NCI-H510A (cell line): Measurements from ENCODE around the gene AMOT.

Source experiments
- DNase-seq: peaks from one replicate; lab custom pipeline; 2025; lab: John Stamatoyannopoulos, UW

Gene AMOT

DNA sequence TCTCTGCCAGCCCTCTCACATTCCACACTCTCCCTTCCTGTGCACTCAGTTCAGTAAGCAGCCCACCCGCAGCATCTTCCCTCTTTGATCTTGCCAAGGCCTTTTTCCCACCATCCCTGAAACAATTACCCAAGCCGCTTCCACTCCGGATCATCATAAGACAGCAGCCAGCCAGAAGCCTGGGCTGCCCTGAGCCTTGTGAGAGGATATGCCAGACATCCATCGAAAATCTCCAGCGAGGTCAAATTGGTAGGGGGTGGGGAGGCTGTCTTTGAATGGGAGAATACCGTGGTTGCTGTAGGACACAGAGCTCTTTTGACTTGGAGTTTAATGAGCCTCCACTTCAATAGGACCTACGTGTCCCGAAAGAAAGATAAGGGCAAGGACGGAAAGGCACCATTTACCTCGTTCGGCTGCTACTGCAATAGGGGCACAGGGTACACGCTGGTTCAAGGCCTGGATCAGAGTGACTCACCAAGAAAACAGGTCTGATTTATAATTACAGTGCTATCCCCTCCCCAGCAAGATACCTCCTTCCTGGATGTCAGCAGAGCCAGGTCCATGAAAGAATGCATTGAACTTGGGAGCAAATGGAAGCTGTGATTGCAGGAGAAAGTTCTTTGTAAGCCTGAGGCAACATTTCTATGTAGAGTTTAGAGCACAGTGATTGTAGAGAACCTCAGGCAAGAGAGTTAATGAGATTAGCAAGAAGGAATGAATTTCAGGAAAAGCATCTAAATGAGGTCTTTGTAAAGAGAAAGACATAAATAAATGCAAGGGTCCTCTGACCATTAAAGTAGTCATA is 39.5 kb downstream of the AMOT start:
- no peak for DNase-seq

DNA sequence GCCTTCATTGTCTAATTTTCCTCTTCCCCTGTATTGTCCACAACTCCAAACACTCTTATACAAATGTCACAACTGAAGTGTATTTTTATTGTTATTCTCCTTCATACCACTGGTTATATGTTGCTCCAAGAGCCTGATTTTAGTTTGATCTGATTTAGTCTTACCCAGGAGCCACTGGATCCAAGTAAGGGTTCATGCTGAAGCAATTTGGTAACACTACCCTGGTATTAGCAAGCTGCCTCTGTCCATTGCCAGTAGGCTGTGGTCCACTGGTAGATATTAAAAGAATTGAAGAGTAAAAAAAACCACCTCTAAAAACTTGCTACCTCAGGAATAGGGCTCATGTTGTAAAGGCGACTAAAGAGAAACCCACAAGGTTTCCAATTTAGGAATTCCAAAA is 41.2 kb downstream of the AMOT start:
- no peak for DNase-seq

DNA sequence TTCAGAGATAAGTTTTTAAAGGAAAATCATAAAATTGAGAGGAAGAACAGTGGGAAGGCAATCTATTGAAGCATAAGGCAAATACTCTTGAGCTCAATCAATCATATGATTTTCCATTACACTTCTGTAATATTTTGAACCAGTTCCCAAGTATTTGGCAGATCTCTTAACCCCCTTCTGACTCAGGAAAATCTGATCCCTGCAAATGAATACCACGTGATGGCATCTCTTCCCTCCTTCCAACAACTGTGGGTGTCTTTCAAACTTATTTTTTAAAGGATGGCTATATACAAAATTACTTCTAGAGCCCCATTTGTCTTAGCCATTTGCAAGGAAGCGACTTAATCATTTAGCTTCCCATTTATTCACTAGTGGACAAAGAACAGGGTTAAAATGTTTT is 41.9 kb downstream of the AMOT start:
- no peak for DNase-seq

DNA sequence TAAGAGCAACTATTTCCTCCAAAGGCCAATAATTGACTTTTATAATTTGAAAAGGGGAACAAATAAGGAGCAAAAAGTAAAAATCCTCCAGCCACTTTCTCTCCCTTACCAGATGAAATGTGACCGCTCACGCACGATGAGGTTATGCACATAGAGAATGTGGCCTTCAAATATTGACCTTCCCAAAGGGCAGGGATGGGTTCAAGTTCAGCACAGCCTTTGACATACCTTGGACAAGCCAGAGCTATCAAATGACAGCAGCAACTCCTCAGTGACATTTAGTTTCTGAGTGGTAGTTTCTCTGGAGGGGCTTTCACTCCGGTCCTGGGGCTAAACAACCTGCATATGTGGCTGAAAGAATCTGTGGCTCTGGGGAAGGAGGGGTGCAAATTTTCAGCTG is 50.7 kb downstream of the AMOT start:
- no peak for DNase-seq

DNA sequence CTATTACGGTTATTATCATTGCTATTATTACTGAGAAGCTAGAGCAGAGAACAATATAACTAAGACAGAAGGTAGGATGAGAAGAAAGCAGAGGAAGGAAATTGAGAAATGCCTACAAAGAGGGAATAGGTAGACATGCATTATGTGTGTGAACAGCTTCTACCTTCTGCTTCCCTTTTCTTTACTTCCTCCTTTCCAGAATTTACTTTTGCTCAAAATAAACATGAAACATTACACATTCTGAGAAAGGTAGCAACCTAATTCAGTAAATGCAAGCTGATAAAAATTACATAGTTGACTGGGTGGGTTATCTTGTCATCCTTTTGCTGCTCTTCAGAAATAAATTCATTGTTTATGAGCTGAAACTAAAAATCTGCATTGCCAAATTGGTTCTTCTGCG is 54.6 kb downstream of the AMOT start:
- no peak for DNase-seq

DNA sequence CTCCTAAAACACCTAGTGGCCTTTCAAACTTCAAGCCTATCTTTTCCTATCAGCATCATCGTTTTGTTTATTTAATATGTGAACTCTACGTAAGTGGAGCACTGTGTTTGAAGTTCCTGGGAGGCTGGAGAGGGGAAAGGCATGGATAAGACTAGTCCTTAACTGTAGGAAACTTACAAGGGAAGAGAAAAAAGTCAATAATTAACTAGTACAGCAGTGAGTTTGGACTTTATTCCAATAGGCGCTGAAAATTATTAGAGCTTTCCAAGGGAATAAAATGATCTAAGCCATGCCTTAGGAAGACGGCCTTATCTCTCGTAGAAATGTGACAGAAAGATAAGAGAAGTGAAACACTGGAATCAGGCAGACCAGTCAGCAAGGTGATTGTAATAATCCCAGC is 55.3 kb downstream of the AMOT start:
- DNase-seq: no peak

DNA sequence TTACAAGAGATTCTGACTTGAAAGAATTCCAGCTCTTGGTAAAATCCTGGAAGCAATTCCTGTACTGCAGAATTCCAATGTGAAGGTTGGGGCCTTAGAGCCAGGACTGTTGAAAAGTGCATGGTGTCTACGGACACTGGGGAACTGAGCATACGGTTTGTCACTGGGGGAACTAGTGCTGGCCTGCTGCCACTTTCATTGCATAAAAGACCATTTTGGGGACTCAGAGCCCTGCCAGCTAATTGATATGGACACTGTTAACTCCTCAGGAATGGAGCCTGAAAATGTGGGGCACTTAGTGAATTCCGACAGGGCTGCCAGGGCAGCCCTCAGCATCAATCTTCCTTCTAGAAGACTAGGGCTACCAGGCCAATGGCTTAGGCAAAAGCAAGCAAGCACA is 55.9 kb downstream of the AMOT start:
- no peak for DNase-seq

DNA sequence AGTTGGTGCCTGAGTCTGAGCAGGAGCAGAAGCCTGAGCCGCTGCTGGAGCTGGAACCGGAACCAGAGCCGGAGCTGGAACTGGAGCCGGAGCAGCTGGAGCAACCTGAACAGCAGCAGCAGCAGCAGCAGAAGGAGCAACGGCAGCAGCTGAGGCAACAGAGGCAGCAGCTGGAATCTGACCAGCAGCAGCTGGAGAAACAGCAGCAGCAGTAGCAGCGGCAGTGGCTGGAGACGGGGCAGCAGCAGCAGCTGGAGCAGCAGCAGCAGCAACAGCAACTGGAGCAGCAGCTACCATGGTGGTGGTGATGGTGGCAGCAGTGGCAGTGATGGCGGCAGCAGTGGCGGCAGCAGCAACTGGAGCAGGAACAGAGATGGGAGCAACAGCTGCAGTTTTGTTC is 61.5 kb downstream of the AMOT start:
- DNase-seq: no peak

DNA sequence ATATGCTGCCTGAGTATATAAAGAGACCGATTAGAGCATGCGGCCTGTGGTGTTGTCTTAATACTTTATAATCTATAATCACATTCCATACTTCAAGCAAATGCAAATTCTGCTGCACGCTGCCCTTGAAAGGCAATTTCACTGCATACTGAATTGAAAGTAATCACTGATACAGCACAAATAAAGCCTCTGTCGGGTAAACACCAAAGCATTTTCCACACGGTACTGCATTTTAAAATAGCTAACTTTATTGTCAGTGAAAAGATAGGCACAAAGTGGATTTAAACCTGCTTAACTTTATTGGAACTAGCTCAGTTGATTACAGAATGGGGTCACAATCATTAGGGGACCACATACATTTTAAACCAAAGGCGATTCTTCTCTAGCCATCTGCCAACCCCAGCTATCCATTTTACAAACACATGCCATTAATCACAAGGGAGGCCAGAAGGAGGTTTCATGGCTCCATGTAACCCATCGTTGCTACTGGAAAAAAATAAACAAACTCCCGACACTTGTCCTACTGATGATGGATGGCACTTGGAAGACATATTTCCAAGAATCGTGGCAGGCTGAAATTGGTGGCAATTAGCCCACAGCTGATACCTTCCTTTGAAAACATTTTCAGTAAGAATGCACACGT is 65.9 kb downstream of the AMOT start:
- DNase-seq: no peak

DNA sequence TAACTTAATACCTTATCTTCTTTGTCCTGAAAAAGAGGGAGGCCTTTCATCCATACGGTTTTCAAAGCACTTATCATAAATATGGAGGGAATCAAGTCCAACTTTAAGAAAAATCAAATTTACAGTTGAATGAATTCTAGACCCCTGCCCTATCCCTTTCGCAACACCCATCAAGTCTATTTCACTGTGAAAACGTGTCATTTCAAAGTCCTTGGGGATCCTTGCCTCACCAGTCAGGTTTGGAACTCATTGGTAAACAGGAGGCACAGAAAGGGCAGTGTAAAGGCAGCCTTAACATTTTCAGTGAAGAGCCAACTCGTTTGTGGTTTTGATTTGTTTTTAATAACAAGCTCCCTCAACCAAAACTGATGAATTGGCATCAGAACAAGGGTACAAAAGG is 66.5 kb downstream of the AMOT start:
- DNase-seq: no peak

DNA sequence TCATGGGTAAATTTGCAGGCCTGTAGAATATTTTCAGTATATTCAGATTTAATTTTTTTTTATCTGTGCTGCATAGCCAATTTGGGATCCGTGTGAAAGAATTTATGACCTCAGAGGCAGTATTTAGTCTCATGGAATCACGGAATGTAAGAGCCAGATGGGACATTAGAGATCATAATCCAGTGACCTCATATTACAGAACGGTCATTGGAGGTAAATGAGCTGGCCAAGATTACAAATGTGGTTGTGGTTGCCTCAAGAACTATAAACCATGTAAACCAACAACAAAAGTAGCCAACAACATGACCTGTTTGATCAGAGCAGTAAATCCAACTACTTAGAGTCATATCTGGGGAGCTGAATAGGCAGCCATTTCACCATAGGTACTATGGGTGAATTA is 71.6 kb downstream of the AMOT start:
- no peak for DNase-seq

DNA sequence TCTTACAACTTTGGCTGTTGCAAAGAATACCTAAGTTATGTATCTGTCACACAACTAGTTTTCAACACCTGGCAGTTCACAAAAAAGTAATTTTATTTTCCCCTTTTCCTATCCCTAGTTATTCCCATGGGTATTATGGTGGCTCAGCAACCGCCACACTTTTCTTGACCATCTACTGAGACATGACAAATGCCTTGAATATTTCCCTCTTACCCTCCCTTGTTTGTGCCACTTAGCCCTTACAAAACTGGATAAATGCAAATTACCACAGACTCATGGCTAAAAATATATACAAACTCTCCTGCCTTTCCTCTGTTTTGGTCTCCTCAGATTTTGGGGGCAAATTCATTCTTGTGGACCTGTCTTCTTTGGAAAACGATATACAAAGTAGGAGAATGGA is 72.1 kb downstream of the AMOT start:
- no peak for DNase-seq

DNA sequence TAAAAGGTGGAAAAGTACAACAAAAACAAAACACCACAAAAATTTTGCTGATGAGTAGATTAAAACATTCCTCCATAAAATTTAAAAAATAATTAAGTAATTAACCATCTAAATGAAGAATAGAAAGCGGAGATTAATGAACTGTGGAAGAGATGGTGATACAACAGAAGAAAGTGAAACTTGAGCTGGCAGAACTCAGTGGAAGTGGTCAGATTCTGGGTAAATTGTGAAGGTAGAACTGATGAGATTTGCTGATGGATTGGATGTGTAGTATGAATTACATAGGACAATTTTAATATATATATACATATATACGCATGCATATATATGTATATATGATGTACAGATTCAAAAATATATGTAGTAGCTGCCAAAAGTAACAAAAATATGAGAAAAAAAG is 73.9 kb downstream of the AMOT start:
- DNase-seq: no peak

DNA sequence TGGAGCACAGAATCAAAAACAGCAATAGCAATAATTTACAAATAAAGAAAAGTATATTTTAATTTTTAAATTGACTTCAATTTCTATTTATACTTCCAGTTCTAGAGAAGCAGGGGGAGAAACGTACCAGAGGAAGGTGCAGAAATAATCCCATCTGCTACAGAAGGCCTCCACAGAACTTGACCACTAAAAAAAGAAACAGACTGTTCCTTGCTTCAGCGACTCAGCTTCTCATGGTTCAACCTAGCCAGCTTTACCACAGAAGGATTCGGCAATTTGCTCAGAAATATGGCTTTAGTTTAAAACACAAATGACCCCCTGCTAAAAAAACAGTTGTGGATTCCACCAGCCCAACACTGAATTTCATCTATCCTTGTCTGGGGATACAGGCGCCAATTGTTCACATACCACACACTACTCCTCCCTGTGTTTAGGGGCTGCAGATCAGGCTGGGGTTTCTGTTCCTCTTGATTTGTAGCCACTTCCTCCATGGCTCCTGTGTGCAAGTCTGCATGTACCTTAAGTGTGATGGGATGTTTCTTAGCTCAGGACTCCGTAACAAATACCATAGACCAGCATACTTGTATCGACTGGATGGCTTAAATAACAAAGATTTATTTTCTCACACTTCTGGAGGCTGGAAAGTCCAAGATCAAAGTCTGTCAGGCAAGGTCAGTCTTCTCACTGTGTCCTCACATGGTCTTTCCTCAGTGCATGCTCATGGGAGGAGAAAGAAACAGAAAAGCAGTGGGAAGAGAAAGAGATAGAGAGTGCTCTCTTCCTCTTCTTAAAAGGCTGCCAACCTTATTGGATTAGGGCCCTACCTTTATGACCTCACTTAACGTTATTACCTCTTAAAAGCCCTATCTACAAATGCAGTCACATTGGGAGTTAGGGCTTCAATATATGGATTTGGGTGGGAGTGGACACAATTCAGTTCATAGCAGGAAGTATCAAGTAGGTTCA is 79.1 kb downstream of the AMOT start:
- no peak for DNase-seq

DNA sequence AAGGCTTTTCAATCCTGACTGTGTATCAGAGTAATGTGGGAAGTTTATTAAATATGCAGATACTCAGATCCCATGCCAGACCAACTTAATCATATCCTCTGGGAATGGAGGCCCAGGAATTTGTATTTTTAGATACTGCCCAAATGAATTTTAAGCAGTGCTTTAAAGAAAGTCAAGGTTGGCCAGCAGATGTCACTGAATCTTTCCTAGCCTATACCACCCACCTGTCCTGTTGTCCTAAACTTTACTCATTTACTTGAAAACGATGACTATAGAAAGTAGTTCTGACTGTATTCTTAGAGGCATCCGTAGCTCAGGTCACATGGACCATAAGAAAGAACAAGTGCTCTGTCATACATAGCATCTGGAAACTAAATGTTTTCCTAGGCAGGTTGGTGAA is 79.9 kb downstream of the AMOT start:
- no peak for DNase-seq

DNA sequence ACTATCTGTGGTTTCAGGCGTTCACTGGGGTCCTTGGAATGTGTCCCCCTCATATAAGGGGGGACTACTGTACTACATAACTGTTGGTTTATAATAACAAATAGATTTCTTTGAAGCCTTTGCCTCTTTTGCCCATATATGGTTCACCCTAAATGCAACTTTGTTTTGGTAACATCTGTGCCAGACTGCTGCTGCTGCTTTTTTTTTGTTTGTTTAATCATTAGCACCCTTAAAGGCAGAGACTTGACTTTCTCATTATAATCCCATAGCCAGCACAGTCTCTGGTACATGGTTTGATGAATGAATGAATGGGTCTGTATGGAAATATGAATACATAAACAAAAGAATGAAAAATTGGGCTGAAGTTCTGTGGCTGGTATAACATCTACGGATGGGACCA is 80.7 kb downstream of the AMOT start:
- DNase-seq: no peak

DNA sequence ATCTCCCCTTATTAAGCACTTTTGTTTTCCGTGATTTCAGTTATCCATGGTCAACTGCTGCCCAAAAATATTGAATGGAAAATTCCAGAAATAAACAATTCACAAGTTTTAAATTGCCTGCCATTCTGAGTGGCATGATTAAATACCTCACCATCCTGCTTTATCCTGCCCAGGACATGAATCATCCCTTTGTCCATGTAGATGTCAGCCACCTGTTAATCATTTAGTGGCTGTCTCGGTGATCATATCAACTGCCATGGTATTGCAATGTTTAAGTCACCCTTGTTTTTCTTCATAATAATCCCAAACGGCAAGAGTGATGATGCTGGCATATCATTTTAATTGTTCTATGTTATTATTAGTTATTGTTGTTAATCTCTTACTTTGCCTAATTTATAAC is 81.1 kb downstream of the AMOT start:
- no peak for DNase-seq

DNA sequence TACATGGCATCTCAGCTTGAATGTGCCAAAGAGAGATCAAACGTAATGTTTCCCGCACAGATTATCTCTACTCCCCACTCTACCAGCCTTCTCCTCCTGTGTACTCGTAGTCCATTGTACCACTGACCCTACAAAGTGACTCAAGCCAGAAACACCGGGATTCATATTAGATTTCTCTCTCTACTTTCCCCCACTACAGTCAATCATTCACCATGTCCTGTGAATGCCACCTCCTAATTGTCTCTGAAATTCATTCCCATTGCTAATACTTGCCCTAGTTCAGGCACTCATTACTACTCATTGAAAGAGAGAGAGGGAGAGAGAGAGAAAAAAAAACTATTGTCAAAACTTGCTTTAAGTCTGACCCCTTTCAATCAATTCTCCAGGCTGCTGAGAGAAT is 82.7 kb downstream of the AMOT start:
- no peak for DNase-seq

DNA sequence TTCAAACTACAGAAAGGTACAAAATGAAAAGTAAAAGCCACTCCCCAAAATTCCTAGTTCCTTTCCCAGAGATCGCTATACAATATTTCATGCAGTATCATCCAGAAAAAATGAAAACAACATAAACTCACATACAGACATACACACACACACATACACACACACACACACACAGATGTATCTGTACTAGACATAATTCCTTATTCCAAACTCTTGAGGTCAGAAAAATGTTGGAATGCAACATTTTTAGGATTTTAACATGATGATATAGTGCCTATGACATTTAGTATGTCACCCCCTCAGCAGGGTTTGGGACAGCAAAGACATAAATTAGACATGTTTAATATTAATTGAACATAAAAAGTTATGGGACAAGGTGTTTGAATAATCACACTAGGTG is 87.5 kb downstream of the AMOT start:
- no peak for DNase-seq

DNA sequence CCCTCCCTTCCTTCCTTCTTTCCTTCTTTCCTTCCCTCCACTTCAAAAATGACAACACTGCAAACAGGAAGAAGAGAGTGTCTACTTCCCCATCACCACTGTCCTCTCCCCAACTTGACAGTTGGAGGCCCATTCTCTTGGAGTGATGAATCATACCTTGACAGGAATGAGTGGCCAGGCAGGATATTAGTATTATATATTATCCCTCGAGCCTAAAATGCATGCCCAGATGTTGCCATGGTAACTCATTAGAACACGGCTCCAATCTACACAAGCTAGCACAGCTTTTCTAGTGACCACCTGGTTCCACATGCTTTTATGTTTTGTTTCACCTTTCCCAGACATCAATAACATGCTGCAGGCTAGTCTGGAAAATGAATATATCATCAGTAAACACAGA is 89.6 kb downstream of the AMOT start:
- DNase-seq: no peak

DNA sequence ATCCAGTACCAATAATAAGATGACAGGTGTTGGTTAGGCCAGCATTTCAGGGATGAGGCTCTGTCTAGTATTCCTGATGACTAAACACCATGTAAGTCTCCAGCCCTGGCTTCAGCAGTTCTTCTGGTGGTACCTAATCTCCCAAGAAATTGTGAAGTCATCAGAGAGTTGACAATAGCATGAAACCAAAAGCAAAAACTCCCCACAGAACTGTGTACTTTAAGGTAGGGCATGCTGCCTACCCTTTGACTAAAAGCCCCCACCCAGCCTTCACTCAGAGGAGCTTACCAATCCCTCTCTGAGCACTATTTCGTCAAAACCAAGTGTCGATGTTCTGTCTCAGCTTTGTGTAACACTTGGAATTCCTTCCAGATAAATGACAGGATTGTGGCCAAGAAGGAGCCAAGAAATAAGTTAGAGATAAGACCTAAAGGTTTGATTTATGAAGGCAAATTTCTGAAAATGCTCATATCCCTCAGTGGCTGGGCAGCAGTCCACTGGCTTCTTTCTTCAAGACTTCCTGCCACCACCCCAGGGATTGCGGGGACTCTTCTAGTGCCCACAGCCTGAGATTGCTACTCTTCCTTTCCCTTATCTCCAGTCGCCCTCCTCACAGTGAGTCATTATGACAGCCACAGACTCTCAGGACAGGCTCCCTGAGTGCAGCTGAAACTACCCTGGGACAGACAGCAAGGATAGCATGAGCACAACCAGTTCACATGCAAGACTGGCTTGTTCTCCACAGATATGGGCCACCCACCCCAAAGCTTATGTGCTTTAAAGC is 93.6 kb downstream of the AMOT start:
- DNase-seq: no peak
